LoVo (cell line): ENCODE data around the gene IFNA6.
"Not testable (repeated sequence)": the region's sequence is repeated elsewhere in the genome, so short reads cannot be mapped to it uniquely, and the experiment has no call there.

Source experiments
- DNase-seq: peaks from one replicate; pipeline ENCODE4 v3.0.0-alpha.2; 2016; ENCODE audit warnings: low spot score

IFNA6 gene

GRCh38 chr9:21350787-21351186, at the start of gene IFNA6:
IFNA6 (minus strand) TSS chr9:21350887; CDS start chr9:21350887, 0 bp downstream.
- no peak for DNase-seq

- DNase-seq: no peak
These were observed 49.3 kb upstream of the IFNA6 start for GRCh38 chr9:21399956-21400355.

GRCh38 chr9:21398955-21399489, 48.3 kb upstream of the IFNA6 start:
- no peak for DNase-seq

GRCh38 chr9:21395778-21396717, 45.4 kb upstream of the IFNA6 start:
- no peak for DNase-seq

- DNase-seq: peak; percentile 14
These were observed 41.6 kb upstream of the IFNA6 start for GRCh38 chr9:21392270-21392669.

GRCh38 chr9:21385131-21385670, 34.5 kb upstream of the IFNA6 start, which contains the start of gene IFNA2:
IFNA2 (minus strand) TSS chr9:21385398; CDS start chr9:21385329, 69 bp downstream.
- no peak for DNase-seq

GRCh38 chr9:21383627-21384026, 32.9 kb upstream of the IFNA6 start:
- no peak for DNase-seq

GRCh38 chr9:21381448-21382339, 31.0 kb upstream of the IFNA6 start:
- peak; percentile 41 for DNase-seq

- DNase-seq: not testable (repeated sequence)
These were observed 20.8 kb upstream of the IFNA6 start for GRCh38 chr9:21371467-21371866.

- DNase-seq: no peak
These were observed 17.3 kb upstream of the IFNA6 start, which contains the start of gene IFNA13 for GRCh38 chr9:21367957-21368356. IFNA13 (minus strand) TSS chr9:21368057; CDS start chr9:21368010, 47 bp downstream.

- not testable (repeated sequence) for DNase-seq
These were observed 16.5 kb upstream of the IFNA6 start for GRCh38 chr9:21367169-21367568.

GRCh38 chr9:21362287-21362686, 11.6 kb upstream of the IFNA6 start:
- DNase-seq: no peak

GRCh38 chr9:21357479-21358460, 7.1 kb upstream of the IFNA6 start:
- no peak for DNase-seq

GRCh38 chr9:21348430-21348970, 2.2 kb downstream of the IFNA6 start:
- no peak for DNase-seq

- DNase-seq: no peak
These were observed 10.0 kb downstream of the IFNA6 start for GRCh38 chr9:21340735-21341134.

- no peak for DNase-seq
These were observed 14.2 kb downstream of the IFNA6 start for GRCh38 chr9:21336457-21336856.

GRCh38 chr9:21334701-21335632, 15.7 kb downstream of the IFNA6 start, which contains the start of gene KLHL9:
KLHL9 (minus strand) TSS chr9:21335404; CDS start chr9:21334859, 545 bp downstream.
- DNase-seq: peak; percentile 92

- no peak for DNase-seq
These were observed 17.5 kb downstream of the IFNA6 start for GRCh38 chr9:21333226-21333625.
